Keratinocyte (primary cell): ENCODE results near the gene FNDC7. TPM values are rescaled to one million over a fixed set of nuclear protein-coding genes. Genes with fewer than 3 reads are reported as not detected.

Experiments
- DNase-seq: peaks from one replicate; pipeline ENCODE4 v3.0.0-alpha.2; 2011; ENCODE audit warnings: low read depth, missing footprints, low spot score
- FAIRE-seq: peaks from 2 replicates; lab custom pipeline; 2011; peaks lifted over from hg19 to GRCh38; lab: Jason Lieb, UNC
- H2AFZ ChIP-seq: 2 replicates; pipeline ENCODE4 v1.6.0; 2012; ENCODE audit warnings: low read length, control low read depth, inconsistent platforms; ENCODE audit not compliant: control insufficient read depth
- H3K27ac ChIP-seq: 2 replicates; pipeline ENCODE4 v1.5.1; 2011; ENCODE audit warnings: low read length; ENCODE audit not compliant: control insufficient read depth, insufficient read depth
- H3K27me3 ChIP-seq: 3 replicates; pipeline ENCODE4 v1.6.0; 2011; ENCODE audit warnings: low read length; ENCODE audit not compliant: control insufficient read depth, insufficient read depth; ENCODE audit errors: extremely low read depth
- H3K36me3 ChIP-seq, 2 experiments: 2 replicates in 1 of 2; 3 replicates in 1 of 2; pipeline ENCODE4 v1.5.1; 2011; ENCODE audit warnings: low read length in 2 of 2, mild to moderate bottlenecking in 1 of 2; ENCODE audit not compliant: control insufficient read depth in 2 of 2, insufficient read depth in 2 of 2; ENCODE audit errors: extremely low read depth in 1 of 2
- H3K4me1 ChIP-seq: 3 replicates; pipeline ENCODE4 v1.5.1; 2011; ENCODE audit warnings: low read length; ENCODE audit not compliant: control insufficient read depth, insufficient read depth; ENCODE audit errors: extremely low read depth
- H3K4me2 ChIP-seq: 3 replicates; pipeline ENCODE4 v1.6.0; 2011; ENCODE audit warnings: low read depth, low read length; ENCODE audit not compliant: control insufficient read depth, insufficient read depth; ENCODE audit errors: extremely low read depth
- H3K4me3 ChIP-seq, 3 experiments: fragments of 200-600 bp in 1 of 3; sonication (generic) in 1 of 3; 2 replicates in 2 of 3; 3 replicates in 1 of 3; pipeline ENCODE4 v1.5.1; 2011 to 2016; ENCODE audit warnings: low read length in 3 of 3, mild to moderate bottlenecking in 3 of 3, control low read depth in 2 of 3, inconsistent platforms in 1 of 3, low read depth in 1 of 3, mixed read lengths in 1 of 3, mixed run types in 1 of 3, moderate library complexity in 1 of 3; ENCODE audit not compliant: control insufficient read depth in 2 of 3, insufficient read depth in 2 of 3; ENCODE audit errors: extremely low read depth in 1 of 3
- H3K79me2 ChIP-seq: 2 replicates; pipeline ENCODE4 v1.6.0; 2012; ENCODE audit warnings: low read length; ENCODE audit not compliant: control insufficient read depth, insufficient read depth
- H3K9ac ChIP-seq: 3 replicates; pipeline ENCODE4 v1.6.0; 2011; ENCODE audit warnings: low read length; ENCODE audit not compliant: control insufficient read depth, insufficient read depth; ENCODE audit errors: extremely low read depth
- H3K9me1 ChIP-seq: 3 replicates; pipeline ENCODE4 v1.6.0; 2011; ENCODE audit warnings: low read length; ENCODE audit not compliant: control insufficient read depth, insufficient read depth; ENCODE audit errors: extremely low read depth
- H3K9me3 ChIP-seq: 2 replicates; pipeline ENCODE4 v1.5.1; 2012; ENCODE audit warnings: low read depth, low read length; ENCODE audit not compliant: control insufficient read depth
- H4K20me1 ChIP-seq: 3 replicates; pipeline ENCODE4 v1.6.0; 2011; ENCODE audit warnings: low read length; ENCODE audit not compliant: control insufficient read depth, insufficient read depth; ENCODE audit errors: extremely low read depth
- EZH2 ChIP-seq: IDR thresholded peaks from one replicate; pipeline ENCODE4 v1.6.1; 2012; ENCODE audit warnings: inconsistent platforms, mild to moderate bottlenecking, low read length, moderate library complexity
- dilution Hi-C: fragments of 300-500 bp; cut with MboI; formaldehyde crosslinking; loops from one replicate; pipeline ENCODE4 v1.7.0; 2020; ENCODE audit warnings: low sequenced_read_pairs; ENCODE audit not compliant: extremely low pct_ligation_motif_present
- polyA plus RNA-seq, 5 experiments: library from polyadenylated mRNA; depleted of rRNA in 3 of 5; stranded (reverse) in 3 of 5; stranded (forward) in 1 of 5; unstranded in 1 of 5; fragments of >200 nt; gene quantifications; 1 replicate in 1 of 5; 2 replicates in 3 of 5; 3 replicates in 1 of 5; pipeline versions ENCODE4 v1.2.1 to v1.2.3, GENCODE V29; 2011 to 2012; ENCODE audit warnings: missing spikeins in 2 of 5, low read depth in 1 of 5, low replicate concordance in 1 of 5
- TF ChIP-seq, protein P1 (sequence below), 3 experiments: IDR thresholded peaks in 1 of 3; conservative IDR thresholded peaks in 1 of 3; optimal IDR thresholded peaks in 1 of 3; 2 replicates in 2 of 3; 3 replicates in 1 of 3; pipeline versions ENCODE3 to v1.5.1; 2011; ENCODE audit warnings: low read length in 3 of 3, mild to moderate bottlenecking in 3 of 3, moderate library complexity in 2 of 3, control low read depth in 1 of 3, inconsistent platforms in 1 of 3; ENCODE audit not compliant: insufficient read depth in 2 of 3; ENCODE audit errors: extremely low read depth in 1 of 3

FNDC7 gene
- polyA plus RNA-seq, 1 donor (not counting 4 experiments of a cell fraction or from before 2014, with no cell fraction given), result 0.05 TPM

GRCh38 chr1:108742253-108742652 lies 29.5 kb downstream of the FNDC7 start:
- Histone ChIP-seq H3K79me2 (peaks cover 2% of the 10 kb centered on the region), H3K36me3 (no peaks in the 10 kb centered on the region), H3K27ac (no peak overlapping the region), H3K4me2 (no peak overlapping the region), H3K4me1 (no peaks in the 10 kb centered on the region), H3K9ac (no peak overlapping the region), H4K20me1 (no peaks in the 10 kb centered on the region), H2AFZ (no peak overlapping the region), H3K9me1 (no peaks in the 10 kb centered on the region), H3K27me3 (no peaks in the 10 kb centered on the region), H3K9me3 (no peaks in the 10 kb centered on the region), H3K4me3 (no peak overlapping the region)
- TF ChIP-seq EZH2, result no peak
- TF ChIP-seq, protein P1, sequence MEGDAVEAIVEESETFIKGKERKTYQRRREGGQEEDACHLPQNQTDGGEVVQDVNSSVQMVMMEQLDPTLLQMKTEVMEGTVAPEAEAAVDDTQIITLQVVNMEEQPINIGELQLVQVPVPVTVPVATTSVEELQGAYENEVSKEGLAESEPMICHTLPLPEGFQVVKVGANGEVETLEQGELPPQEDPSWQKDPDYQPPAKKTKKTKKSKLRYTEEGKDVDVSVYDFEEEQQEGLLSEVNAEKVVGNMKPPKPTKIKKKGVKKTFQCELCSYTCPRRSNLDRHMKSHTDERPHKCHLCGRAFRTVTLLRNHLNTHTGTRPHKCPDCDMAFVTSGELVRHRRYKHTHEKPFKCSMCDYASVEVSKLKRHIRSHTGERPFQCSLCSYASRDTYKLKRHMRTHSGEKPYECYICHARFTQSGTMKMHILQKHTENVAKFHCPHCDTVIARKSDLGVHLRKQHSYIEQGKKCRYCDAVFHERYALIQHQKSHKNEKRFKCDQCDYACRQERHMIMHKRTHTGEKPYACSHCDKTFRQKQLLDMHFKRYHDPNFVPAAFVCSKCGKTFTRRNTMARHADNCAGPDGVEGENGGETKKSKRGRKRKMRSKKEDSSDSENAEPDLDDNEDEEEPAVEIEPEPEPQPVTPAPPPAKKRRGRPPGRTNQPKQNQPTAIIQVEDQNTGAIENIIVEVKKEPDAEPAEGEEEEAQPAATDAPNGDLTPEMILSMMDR (optimal IDR thresholded peaks at IDR 0.05 in 1 of 3, IDR thresholded peaks at IDR 0.05 in 1 of 3, conservative IDR thresholded peaks at IDR 0.05 in 1 of 3; ENCODE audit: extremely low read depth in 1 of 3, insufficient read depth in 2 of 3, low read length in 3 of 3), result no peak
- DNase-seq (no peak), FAIRE-seq (no peak)
- dilution Hi-C loops, result no loop called here

- H4K20me1 ChIP-seq, result no peaks in the 10 kb centered on the region
- peaks cover 19% of the 10 kb centered on the region for H3K4me1 ChIP-seq
- H3K9me3 ChIP-seq, result no peaks in the 10 kb centered on the region
- no peak overlapping the region for H3K4me3 ChIP-seq
- peak overlapping the region; percentile 53 for H3K4me2 ChIP-seq
- DNase-seq, result no peak
- no peaks in the 10 kb centered on the region for H3K27me3 ChIP-seq
- dilution Hi-C loops, result no loop called here
- no peak for TF ChIP-seq EZH2
- TF ChIP-seq, protein P1 (optimal IDR thresholded peaks at IDR 0.05 in 1 of 3, IDR thresholded peaks at IDR 0.05 in 1 of 3, conservative IDR thresholded peaks at IDR 0.05 in 1 of 3; ENCODE audit: extremely low read depth in 1 of 3, insufficient read depth in 2 of 3, low read length in 3 of 3), result no peak
- peaks cover 32% of the 10 kb centered on the region for H3K79me2 ChIP-seq
- H2AFZ ChIP-seq, result peak overlapping the region; percentile 92
- peaks cover 0 to 2% of the 10 kb centered on the region in 2 experiments for H3K36me3 ChIP-seq
- peak overlapping the region; percentile 97 for H3K27ac ChIP-seq
- no peak for FAIRE-seq
- no peak overlapping the region for H3K9ac ChIP-seq
- peaks cover 2% of the 10 kb centered on the region for H3K9me1 ChIP-seq
Observed at GRCh38 chr1:108745980-108746381, 33.3 kb downstream of the FNDC7 start.
